Measurements from ENCODE around the gene FOXI1. TPM values are rescaled to one million over a fixed set of nuclear protein-coding genes. Genes with fewer than 3 reads are reported as not detected.

Gene FOXI1
- total RNA-seq, 1 experiment from 2014 or later = not detected

- RAD21 ChIA-PET (ENCODE audit: low non-redundant PET in 1 of 2, low total read pairs in 2 of 2, uncharacterized antibody in 2 of 2, unreplicated experiment in 2 of 2) = no interaction called here
- no peak overlapping the region for H3K27ac ChIP-seq (ENCODE audit: low read depth, low read length)
- no peak overlapping the region for H3K9ac ChIP-seq (ENCODE audit: low read length)
- no peaks in the 10 kb centered on the region for H3K9me3 ChIP-seq (ENCODE audit: control insufficient read depth in 1 of 2, insufficient read depth in 1 of 2, low read depth in 1 of 2, low read length in 2 of 2)
- no peak overlapping the region for H3K4me2 ChIP-seq (ENCODE audit: low read length)
- no peaks in the 10 kb centered on the region for H3K27me3 ChIP-seq (ENCODE audit: insufficient read depth, low read length)
- CTCF ChIA-PET = no interaction called here
- no peaks in the 10 kb centered on the region for H4K20me1 ChIP-seq (ENCODE audit: insufficient read depth)
- no peaks in the 10 kb centered on the region for H3K79me2 ChIP-seq (ENCODE audit: insufficient read depth, low read length)
- DNase-seq (ENCODE audit: low read depth, low spot score) (no peak), ATAC-seq (no peak)
- intact Hi-C loops (cut with micrococcal nuclease) = no loop called here
- no peak overlapping the region for H2AFZ ChIP-seq (ENCODE audit: low read depth, low read length, poor library complexity, severe bottlenecking)
- no TSS peak for BruUV-seq (replicated peaks)
- POLR2A ChIA-PET = no interaction called here
- H3K4me1 ChIP-seq (ENCODE audit: control insufficient read depth in 1 of 2, insufficient read depth in 2 of 2, low read length in 2 of 2) = peaks cover 0 to 5% of the 10 kb centered on the region in 2 experiments; a peak in 1 of 4 replicates
- H3K4me3 ChIP-seq (replicated peaks in 1 of 2; ENCODE audit: low read depth in 1 of 2, low read length in 2 of 2) = no peak overlapping the region
- H3K9me2 ChIP-seq (ENCODE audit: insufficient read depth) = no peaks in the 10 kb centered on the region
- TF ChIP-seq CTCF (IDR thresholded peaks at IDR 0.05 in 2 of 3, conservative IDR thresholded peaks at IDR 0.05 in 1 of 3; ENCODE audit: borderline replicate concordance in 1 of 3, insufficient read depth in 1 of 3, low read depth in 2 of 3, low read length in 2 of 3) = no peak
- no peak for TF ChIP-seq FOSL1 (IDR thresholded peaks at IDR 0.05; ENCODE audit: low read depth)
- TF ChIP-seq SP1 (IDR thresholded peaks at IDR 0.05; ENCODE audit: low read depth) = no peak
- TF ChIP-seq MAX (IDR thresholded peaks at IDR 0.05) = no peak
- TF ChIP-seq REST (IDR thresholded peaks at IDR 0.05; ENCODE audit: low read depth) = no peak
- no peak for TF ChIP-seq CBX3 (IDR thresholded peaks at IDR 0.05; ENCODE audit: low read depth)
- no peak for TF ChIP-seq EGR1 (IDR thresholded peaks at IDR 0.05; ENCODE audit: low read depth)
- H3K36me3 ChIP-seq (ENCODE audit: control insufficient read depth in 1 of 2, insufficient read depth in 2 of 2, low read length in 2 of 2) = no peaks in the 10 kb centered on the region
Observed at GRCh38 chr5:170135796-170136490, 30.2 kb downstream of the FOXI1 start.

Measured in HCT116 (cell line).